Measurements from ENCODE around the gene S100A5. TPM values are rescaled to one million over a fixed set of nuclear protein-coding genes. Genes with fewer than 3 reads are reported as not detected.

S100A5 gene
- total and polyA plus RNA-seq, 7 experiments from 2014 or later = 0.78 to 2.0 (median 1.2) TPM; not detected in 2

GRCh38 chr1:153541641-153542590, 1.2 kb upstream of the S100A5 start:
- POLR2A ChIA-PET = interaction anchor here (0.5 to 9.5 kb wide), 3 partner anchors 8 to 22 kb away, joined by 3 to 268 read pairs (median 5); partner anchors contain the start of gene S100A6

GRCh38 chr1:153539395-153540093, 1.2 kb downstream of the S100A5 start:
- Mint-ChIP-seq H3K27me3 (no peaks in the 10 kb centered on the region), H3K4me3 (peak overlapping the region; percentile 61 to 97 (median 79)), H3K9me3 (no peaks in the 10 kb centered on the region), H3K4me1 (peaks cover 62 to 88% (median 83%) of the 10 kb centered on the region in 7 donors), H3K36me3 (peaks cover 8 to 43% (median 17%) of the 10 kb centered on the region in 5 donors), H3K27ac (peak overlapping the region; percentile 90 to 99 (median 97))
- Histone ChIP-seq H3K9me3 (ENCODE audit: control insufficient read depth in 2 of 3, low read length in 3 of 3) (no peaks in the 10 kb centered on the region), H3K4me1 (ENCODE audit: control insufficient read depth in 2 of 2, insufficient read depth in 2 of 2, low read length in 2 of 2) (peaks cover 72% of the 10 kb centered on the region in 2 donors), H3K27ac (ENCODE audit: low read depth, low read length) (peak overlapping the region; percentile 79), H3K4me3 (ENCODE audit: low read length) (no peak overlapping the region), H3K36me3 (ENCODE audit: control insufficient read depth in 2 of 3, insufficient read depth in 3 of 3, low read length in 3 of 3) (peaks cover 0 to 15% (median 14%) of the 10 kb centered on the region in 3 experiments), H3K27me3 (ENCODE audit: control insufficient read depth in 2 of 2, insufficient read depth in 2 of 2, low read length in 2 of 2) (no peaks in the 10 kb centered on the region)
- POLR2A ChIA-PET = interaction anchor here (1.1 to 9.5 kb wide), 8 partner anchors 5 to 451 kb away, joined by 3 to 268 read pairs (median 10); partner anchors contain the start of genes CHTOP, RPS27 and S100A6
- ATAC-seq (no peak), DNase-seq (no peak)
- intact Hi-C loops (cut with micrococcal nuclease) = loop anchor here (5.0 to 10.0 kb wide), 3 partner anchors 118 to 455 kb away; partner anchors contain the start of genes CREB3L4 (in 1 of the 2), RPS27 (in 1 of the 2), SLC39A1 (in 1 of the 2) and SNAPIN (in 1 of the 2)
- CTCF ChIA-PET = interaction anchor here (0.6 to 3.8 kb wide), 6 partner anchors 7 to 243 kb away, joined by 3 to 14 read pairs (median 6); no protein-coding TSS in a partner anchor

More at GRCh38 chr1:153541641-153542590, 1.2 kb upstream of the S100A5 start:
- no peak overlapping the region for H3K4me3 ChIP-seq (ENCODE audit: low read length)
- peaks cover 0 to 15% (median 11%) of the 10 kb centered on the region in 3 experiments for H3K36me3 ChIP-seq (ENCODE audit: control insufficient read depth in 2 of 3, insufficient read depth in 3 of 3, low read length in 3 of 3)
- H3K9me3 ChIP-seq (ENCODE audit: control insufficient read depth in 2 of 3, low read length in 3 of 3) = no peaks in the 10 kb centered on the region
- Mint-ChIP-seq H3K9me3 (no peaks in the 10 kb centered on the region), H3K36me3 (peaks cover 8 to 44% (median 15%) of the 10 kb centered on the region in 5 donors), H3K27ac (peak overlapping the region; percentile 90 to 99 (median 97)), H3K27me3 (no peaks in the 10 kb centered on the region), H3K4me3 (peak overlapping the region; percentile 61 to 97 (median 82)), H3K4me1 (peaks cover 67 to 92% (median 85%) of the 10 kb centered on the region in 7 donors)
- intact Hi-C loops (cut with micrococcal nuclease) = no loop called here
- no peaks in the 10 kb centered on the region for H3K27me3 ChIP-seq (ENCODE audit: control insufficient read depth in 2 of 2, insufficient read depth in 2 of 2, low read length in 2 of 2)
- ATAC-seq (no peak), DNase-seq (no peak)
- peak overlapping the region; percentile 79 for H3K27ac ChIP-seq (ENCODE audit: low read depth, low read length)
- CTCF ChIA-PET = interaction anchor here (0.5 to 4.1 kb wide), 7 partner anchors 8 to 304 kb away, joined by 3 to 27 read pairs (median 4); no protein-coding TSS in a partner anchor
- peaks cover 66 to 79% of the 10 kb centered on the region in 2 donors for H3K4me1 ChIP-seq (ENCODE audit: control insufficient read depth in 2 of 2, insufficient read depth in 2 of 2, low read length in 2 of 2)

GRCh38 chr1:153538315-153538821, 2.4 kb downstream of the S100A5 start:
- Histone ChIP-seq H3K27ac (ENCODE audit: low read depth, low read length) (no peak overlapping the region), H3K4me3 (ENCODE audit: low read length) (no peak overlapping the region), H3K27me3 (ENCODE audit: control insufficient read depth in 2 of 2, insufficient read depth in 2 of 2, low read length in 2 of 2) (no peaks in the 10 kb centered on the region), H3K9me3 (ENCODE audit: control insufficient read depth in 2 of 3, low read length in 3 of 3) (no peaks in the 10 kb centered on the region), H3K4me1 (ENCODE audit: control insufficient read depth in 2 of 2, insufficient read depth in 2 of 2, low read length in 2 of 2) (peaks cover 71 to 72% of the 10 kb centered on the region in 2 donors), H3K36me3 (ENCODE audit: control insufficient read depth in 2 of 3, insufficient read depth in 3 of 3, low read length in 3 of 3) (peaks cover 0 to 9% (median 5%) of the 10 kb centered on the region in 3 experiments)
- DNase-seq = no peak
- peaks cover 64 to 88% (median 83%) of the 10 kb centered on the region in 7 donors for H3K4me1 Mint-ChIP-seq
- ChIA-PET POLR2A (interaction anchor here (0.6 to 0.7 kb wide), 2 partner anchors 28 to 95 kb away, joined by 3 read pairs; partner anchors contain the start of gene CHTOP), CTCF (interaction anchor here (0.6 to 3.8 kb wide), 2 partner anchors 30 to 229 kb away, joined by 3 to 14 read pairs; no protein-coding TSS in a partner anchor)
- ATAC-seq = no peak
- H3K4me3 Mint-ChIP-seq = peak overlapping the region in 7 of 10 donors; percentile 4 to 45 (median 16)
- peaks cover 5 to 42% (median 11%) of the 10 kb centered on the region in 5 donors for H3K36me3 Mint-ChIP-seq
- no peaks in the 10 kb centered on the region for H3K9me3 Mint-ChIP-seq
- H3K27me3 Mint-ChIP-seq = no peaks in the 10 kb centered on the region
- intact Hi-C loops (cut with micrococcal nuclease) = loop anchor here (5.0 to 10.0 kb wide), 3 partner anchors 119 to 456 kb away; partner anchors contain the start of genes CREB3L4 (in 1 of the 2), RPS27 (in 1 of the 2), SLC39A1 (in 1 of the 2) and SNAPIN (in 1 of the 2)
- peak overlapping the region in 8 of 9 donors; percentile 8 to 99 (median 96) for H3K27ac Mint-ChIP-seq

DNA sequence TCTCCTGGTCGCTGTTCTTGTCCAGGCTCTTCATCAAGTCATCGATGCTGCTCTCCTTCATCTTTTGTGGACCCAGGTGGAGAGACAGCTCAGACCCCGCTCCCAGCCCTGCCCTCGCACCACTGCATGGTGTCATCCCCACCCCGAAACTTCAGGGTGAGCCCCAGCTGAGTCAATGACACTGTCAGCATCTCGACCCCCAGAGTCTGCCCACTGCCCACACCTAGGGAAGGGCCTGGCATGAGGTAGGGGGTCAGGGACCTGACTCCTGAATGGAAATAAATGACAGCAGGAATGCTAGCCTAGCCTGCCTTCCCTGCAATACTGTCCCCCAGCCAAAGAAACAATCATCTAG, 3.4 kb downstream of the S100A5 start:
- H3K4me3 Mint-ChIP-seq = peak overlapping the region in 8 of 10 donors; percentile 21 to 96 (median 61)
- Histone ChIP-seq H3K36me3 (ENCODE audit: control insufficient read depth in 2 of 3, insufficient read depth in 3 of 3, low read length in 3 of 3) (peaks cover 0 to 3% (median 0%) of the 10 kb centered on the region in 3 experiments), H3K4me3 (ENCODE audit: low read length) (no peak overlapping the region), H3K4me1 (ENCODE audit: control insufficient read depth in 2 of 2, insufficient read depth in 2 of 2, low read length in 2 of 2) (peaks cover 71 to 72% of the 10 kb centered on the region in 2 donors), H3K27ac (ENCODE audit: low read depth, low read length) (peak overlapping the region; percentile 98), H3K27me3 (ENCODE audit: control insufficient read depth in 2 of 2, insufficient read depth in 2 of 2, low read length in 2 of 2) (no peaks in the 10 kb centered on the region), H3K9me3 (ENCODE audit: control insufficient read depth in 2 of 3, low read length in 3 of 3) (no peaks in the 10 kb centered on the region)
- no peaks in the 10 kb centered on the region for H3K27me3 Mint-ChIP-seq
- H3K27ac Mint-ChIP-seq = peak overlapping the region in 8 of 9 donors; percentile 94 to 99 (median 98)
- peaks cover 0 to 35% (median 4%) of the 10 kb centered on the region in 5 donors for H3K36me3 Mint-ChIP-seq
- CTCF ChIA-PET = no interaction called here
- DNase-seq = no peak
- peaks cover 64 to 88% (median 83%) of the 10 kb centered on the region in 7 donors for H3K4me1 Mint-ChIP-seq
- no peaks in the 10 kb centered on the region for H3K9me3 Mint-ChIP-seq
- intact Hi-C loops (cut with micrococcal nuclease) = loop anchor here (5.0 to 10.0 kb wide), 3 partner anchors 120 to 457 kb away; partner anchors contain the start of genes CREB3L4 (in 1 of the 2), RPS27 (in 1 of the 2), SLC39A1 (in 1 of the 2) and SNAPIN (in 1 of the 2)
- POLR2A ChIA-PET = interaction anchor here (0.8 to 7.3 kb wide), 2 partner anchors 7 to 23 kb away, joined by 3 to 268 read pairs; partner anchors contain the start of genes S100A4 and S100A5
- ATAC-seq = no peak

DNA sequence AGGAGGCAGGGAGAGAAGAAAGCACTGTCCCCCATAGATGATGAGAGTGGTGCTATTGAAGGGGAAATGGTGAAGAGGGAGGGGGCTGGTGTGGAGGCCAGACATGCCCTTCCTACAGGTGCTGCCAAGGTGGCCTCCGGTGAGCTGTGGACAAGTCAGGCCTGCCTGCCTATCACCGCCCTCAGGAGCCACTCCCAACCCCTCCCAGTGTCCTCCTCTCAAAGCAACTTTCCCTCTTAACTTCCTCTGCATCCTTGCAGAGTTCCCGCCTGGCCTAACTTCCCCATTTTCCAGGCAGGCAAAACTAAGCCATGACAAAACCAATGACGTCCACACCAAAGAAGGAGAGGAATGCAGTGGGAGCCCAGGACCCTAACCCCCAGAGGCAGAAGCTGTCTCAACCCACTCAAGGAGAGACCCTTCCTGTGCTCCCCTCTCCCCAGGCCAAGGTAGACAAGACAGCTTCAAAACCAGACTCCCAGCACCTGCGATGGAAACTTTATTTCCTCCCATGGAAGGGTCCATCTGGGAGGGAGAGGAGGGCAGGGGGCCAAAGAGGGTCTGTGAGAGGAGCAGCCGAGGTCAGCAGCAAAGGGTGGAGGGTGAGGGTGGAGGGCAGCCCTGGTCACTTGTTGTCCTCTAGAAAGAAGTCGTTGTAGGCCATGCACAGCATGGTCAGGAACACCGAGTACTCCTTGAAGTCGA, 3.9 kb downstream of the S100A5 start:
- H3K27ac ChIP-seq (ENCODE audit: low read depth, low read length) = peak overlapping the region; percentile 98
- intact Hi-C loops (cut with micrococcal nuclease) = loop anchor here (1.0 to 10.0 kb wide), 4 partner anchors 8 to 458 kb away; partner anchors contain the start of genes S100A4 (in 2 of the 2), CREB3L4 (in 1 of the 2), RPS27 (in 1 of the 2) and SLC39A1 (in 1 of the 2)
- H3K27ac Mint-ChIP-seq = peak overlapping the region; percentile 94 to 99 (median 98)
- no peaks in the 10 kb centered on the region for H3K9me3 ChIP-seq (ENCODE audit: control insufficient read depth in 2 of 3, low read length in 3 of 3)
- H3K4me1 Mint-ChIP-seq = peaks cover 62 to 88% (median 83%) of the 10 kb centered on the region in 7 donors
- no peaks in the 10 kb centered on the region for H3K27me3 Mint-ChIP-seq
- no peaks in the 10 kb centered on the region for H3K27me3 ChIP-seq (ENCODE audit: control insufficient read depth in 2 of 2, insufficient read depth in 2 of 2, low read length in 2 of 2)
- no peak for DNase-seq
- POLR2A ChIA-PET = interaction anchor here (0.8 to 7.3 kb wide), 6 partner anchors 7 to 97 kb away, joined by 3 to 268 read pairs (median 19); partner anchors contain the start of genes CHTOP, S100A4 and S100A5
- peaks cover 0 to 33% (median 2%) of the 10 kb centered on the region in 5 donors for H3K36me3 Mint-ChIP-seq
- CTCF ChIA-PET = interaction anchor here (5.5 kb wide), 1 partner anchor 8 kb away, joined by 97 read pairs; the partner anchor contains the start of gene S100A4
- H3K4me1 ChIP-seq (ENCODE audit: control insufficient read depth in 2 of 2, insufficient read depth in 2 of 2, low read length in 2 of 2) = peaks cover 71 to 72% of the 10 kb centered on the region in 2 donors
- no peaks in the 10 kb centered on the region for H3K9me3 Mint-ChIP-seq
- H3K4me3 ChIP-seq (ENCODE audit: low read length) = peak overlapping the region; percentile 80
- H3K36me3 ChIP-seq (ENCODE audit: control insufficient read depth in 2 of 3, insufficient read depth in 3 of 3, low read length in 3 of 3) = peaks cover 0 to 3% (median 0%) of the 10 kb centered on the region in 3 experiments
- ATAC-seq = no peak
- peak overlapping the region; percentile 92 to 97 (median 96) for H3K4me3 Mint-ChIP-seq

Data from naive thymus-derived CD4-positive, alpha-beta T cell (primary cell).